ENCODE measurements around the gene TANGO6. TPM values are rescaled to one million over a fixed set of nuclear protein-coding genes. Genes with fewer than 3 reads are reported as not detected.
"Not testable (repeated sequence)": the region's sequence is repeated elsewhere in the genome, so short reads cannot be mapped to it uniquely, and the experiment has no call there.

TANGO6 gene
- total and polyA plus RNA-seq, 7 donors = 5.3 to 16.2 (median 12.5) TPM

- no peaks in the 10 kb centered on the region for H3K4me1 ChIP-seq
- TF ChIP-seq, protein P1, sequence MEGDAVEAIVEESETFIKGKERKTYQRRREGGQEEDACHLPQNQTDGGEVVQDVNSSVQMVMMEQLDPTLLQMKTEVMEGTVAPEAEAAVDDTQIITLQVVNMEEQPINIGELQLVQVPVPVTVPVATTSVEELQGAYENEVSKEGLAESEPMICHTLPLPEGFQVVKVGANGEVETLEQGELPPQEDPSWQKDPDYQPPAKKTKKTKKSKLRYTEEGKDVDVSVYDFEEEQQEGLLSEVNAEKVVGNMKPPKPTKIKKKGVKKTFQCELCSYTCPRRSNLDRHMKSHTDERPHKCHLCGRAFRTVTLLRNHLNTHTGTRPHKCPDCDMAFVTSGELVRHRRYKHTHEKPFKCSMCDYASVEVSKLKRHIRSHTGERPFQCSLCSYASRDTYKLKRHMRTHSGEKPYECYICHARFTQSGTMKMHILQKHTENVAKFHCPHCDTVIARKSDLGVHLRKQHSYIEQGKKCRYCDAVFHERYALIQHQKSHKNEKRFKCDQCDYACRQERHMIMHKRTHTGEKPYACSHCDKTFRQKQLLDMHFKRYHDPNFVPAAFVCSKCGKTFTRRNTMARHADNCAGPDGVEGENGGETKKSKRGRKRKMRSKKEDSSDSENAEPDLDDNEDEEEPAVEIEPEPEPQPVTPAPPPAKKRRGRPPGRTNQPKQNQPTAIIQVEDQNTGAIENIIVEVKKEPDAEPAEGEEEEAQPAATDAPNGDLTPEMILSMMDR (IDR thresholded peaks at IDR 0.05) = no peak
- DNase-seq (no peak), ATAC-seq (no peak)
- no peaks in the 10 kb centered on the region for H3K9me3 ChIP-seq
- intact Hi-C loops (cut with DNase I) = no loop called here
- no peaks in the 10 kb centered on the region for H3K27me3 ChIP-seq (ENCODE audit: insufficient read depth in 3 of 3, low read length in 2 of 3)
- H3K4me3 ChIP-seq = no peak overlapping the region
- H3K36me3 ChIP-seq (ENCODE audit: insufficient read depth in 1 of 2, low read depth in 1 of 2) = no peaks in the 10 kb centered on the region
- 84 to 90% (median 90%) methylated on average over 4 of the region's 4 CpGs for WGBS, 3 donors
- H3K27ac ChIP-seq = no peak overlapping the region
Measured at GRCh38 chr16:69048328-69049120, 205.2 kb downstream of the TANGO6 start.

DNA sequence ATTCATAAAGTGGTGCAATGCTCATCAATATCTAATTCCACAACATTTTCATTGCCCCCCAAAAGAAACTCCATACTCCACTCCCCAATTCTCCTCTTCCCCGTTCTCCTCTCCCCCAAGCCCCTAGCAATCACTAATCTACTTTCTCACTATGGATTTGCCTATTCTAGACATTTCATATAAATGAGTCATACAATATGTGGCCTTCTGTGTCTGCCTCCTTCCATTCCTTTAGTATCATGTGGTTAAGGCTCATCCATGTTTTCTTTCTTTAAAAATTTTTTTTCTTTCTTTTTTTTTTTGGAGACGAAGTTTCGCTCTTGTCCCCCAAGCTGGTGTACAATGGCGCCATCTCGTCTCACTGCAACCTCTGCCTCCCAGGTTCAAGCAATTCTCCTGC, 205.8 kb downstream of the TANGO6 start:
- H3K4me3 ChIP-seq = no peak overlapping the region
- no peaks in the 10 kb centered on the region for H3K4me1 ChIP-seq
- TF ChIP-seq, protein P1 (IDR thresholded peaks at IDR 0.05) = no peak
- WGBS, 3 donors = 97 to 98% (median 97%) methylated on average over 5 of the region's 5 CpGs
- no peaks in the 10 kb centered on the region for H3K27me3 ChIP-seq (ENCODE audit: insufficient read depth in 3 of 3, low read length in 2 of 3)
- intact Hi-C loops (cut with DNase I) = no loop called here
- H3K36me3 ChIP-seq (ENCODE audit: insufficient read depth in 1 of 2, low read depth in 1 of 2) = no peaks in the 10 kb centered on the region
- ATAC-seq = no peak
- H3K9me3 ChIP-seq = no peaks in the 10 kb centered on the region
- no peak overlapping the region for H3K27ac ChIP-seq
- DNase-seq = no peak

DNA sequence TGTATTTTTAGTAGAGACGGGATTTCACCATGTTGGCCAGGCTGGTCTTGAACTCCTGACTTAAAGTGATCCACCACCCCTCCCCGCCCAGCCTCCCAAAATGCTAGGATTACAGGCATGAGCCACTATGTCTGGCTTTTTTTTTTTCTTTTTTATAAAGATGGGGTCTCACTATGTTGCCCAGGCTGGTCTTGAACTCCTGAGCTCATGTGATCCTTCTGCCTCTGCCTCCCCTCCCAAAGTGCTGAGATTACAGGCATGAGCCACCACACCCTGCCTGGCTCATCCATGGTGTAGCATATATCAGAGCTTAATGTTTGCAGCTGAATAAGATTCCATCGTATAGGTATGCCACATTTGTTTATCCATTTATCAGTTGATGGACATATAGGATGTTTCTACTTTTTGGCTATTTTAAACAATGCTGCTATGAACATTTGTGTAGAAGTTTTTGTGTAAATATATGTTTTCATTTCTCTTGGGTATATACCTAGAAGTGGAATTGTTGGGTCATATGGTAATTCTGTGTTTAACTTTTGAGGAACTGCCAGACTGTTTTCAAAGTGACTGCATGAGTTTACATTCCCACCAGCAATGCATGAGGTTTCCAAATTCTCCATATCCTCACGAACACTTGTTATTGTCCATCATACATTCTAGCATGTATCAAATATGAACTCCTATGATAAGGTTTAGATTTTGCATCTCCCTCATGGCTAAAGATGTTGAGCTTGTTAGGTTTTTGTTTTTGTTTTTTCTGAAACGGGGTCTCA, 206.5 kb downstream of the TANGO6 start:
- Histone ChIP-seq H3K27ac (no peak overlapping the region), H3K27me3 (ENCODE audit: insufficient read depth in 3 of 3, low read length in 2 of 3) (no peaks in the 10 kb centered on the region), H3K4me1 (no peaks in the 10 kb centered on the region), H3K4me3 (no peak overlapping the region), H3K36me3 (ENCODE audit: insufficient read depth in 1 of 2, low read depth in 1 of 2) (no peaks in the 10 kb centered on the region), H3K9me3 (no peaks in the 10 kb centered on the region)
- WGBS, 3 donors = 93 to 95% (median 94%) methylated on average over 5 of the region's 5 CpGs
- intact Hi-C loops (cut with DNase I) = no loop called here
- TF ChIP-seq, protein P1 (IDR thresholded peaks at IDR 0.05) = no peak
- ATAC-seq = no peak
- no peak for DNase-seq

GRCh38 chr16:69051517-69051830, 208.1 kb downstream of the TANGO6 start:
- H3K36me3 ChIP-seq (ENCODE audit: insufficient read depth in 1 of 2, low read depth in 1 of 2); H3K9me3 ChIP-seq; intact Hi-C loops (cut with DNase I); H3K4me1 ChIP-seq; ATAC-seq; H3K27me3 ChIP-seq (ENCODE audit: insufficient read depth in 3 of 3, low read length in 2 of 3); H3K4me3 ChIP-seq; H3K27ac ChIP-seq; DNase-seq: not testable (repeated sequence)
- WGBS, 3 donors = 93 to 99% (median 97%) methylated on average over 3 of the region's 3 CpGs

DNA sequence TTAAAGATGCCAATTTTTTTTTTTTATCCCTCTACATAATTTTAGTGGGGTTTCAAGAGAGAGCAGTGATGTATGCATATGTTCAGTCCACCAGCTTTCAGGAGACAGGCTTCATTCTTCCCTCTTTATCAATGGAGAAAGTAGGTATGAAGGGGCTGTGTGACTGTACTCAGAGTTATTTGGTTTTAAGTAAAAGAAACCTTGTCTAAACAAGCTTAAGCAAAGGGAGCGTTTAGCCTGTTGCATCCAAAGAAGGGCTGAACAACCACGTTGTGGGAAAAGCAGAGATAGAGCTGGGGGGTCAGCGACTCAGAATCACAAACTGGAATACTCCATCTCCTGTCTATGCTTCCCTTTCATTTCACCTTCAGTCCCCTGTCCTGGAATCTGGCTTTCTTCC, 211.7 kb downstream of the TANGO6 start:
- no peaks in the 10 kb centered on the region for H3K9me3 ChIP-seq
- no peak overlapping the region for H3K27ac ChIP-seq
- ATAC-seq (no peak), DNase-seq (no peak)
- 92 to 98% (median 95%) methylated on average over 3 of the region's 3 CpGs for WGBS, 3 donors
- H3K36me3 ChIP-seq (ENCODE audit: insufficient read depth in 1 of 2, low read depth in 1 of 2) = no peaks in the 10 kb centered on the region
- peaks cover 5% of the 10 kb centered on the region for H3K4me1 ChIP-seq
- H3K4me3 ChIP-seq = no peak overlapping the region
- TF ChIP-seq, protein P1 (IDR thresholded peaks at IDR 0.05) = no peak
- no peaks in the 10 kb centered on the region for H3K27me3 ChIP-seq (ENCODE audit: insufficient read depth in 3 of 3, low read length in 2 of 3)
- intact Hi-C loops (cut with DNase I) = no loop called here
